Anterior cingulate cortex (tissue), 58 donors: ENCODE data around the gene ZNF839.
"Not testable (repeated sequence)": the region's sequence is repeated elsewhere in the genome, so short reads cannot be mapped to it uniquely, and the experiment has no call there.

Experiments
- DNase-seq, 58 donors: peaks; one replicate each; lab custom pipeline; 2025; lab: John Stamatoyannopoulos, UW

ZNF839 gene

GRCh38 chr14:102319351-102320032 is at the start of gene ZNF839:
Gene ZNF839, plus strand, starts transcription at chr14:102319746. Its CDS starts 20 bp downstream, at chr14:102319766.
- peak; percentile 32 to 93 (median 82) for DNase-seq

- DNase-seq: no peak
These were observed 47.2 kb upstream of the ZNF839 start for GRCh38 chr14:102272392-102272791.

- no peak for DNase-seq
These were observed 43.7 kb upstream of the ZNF839 start for GRCh38 chr14:102275866-102276265.

GRCh38 chr14:102277874-102278630 is 41.5 kb upstream of the ZNF839 start:
- no peak for DNase-seq

- DNase-seq: no peak
These were observed 41.0 kb upstream of the ZNF839 start for GRCh38 chr14:102278631-102278935.

GRCh38 chr14:102279282-102279681 is 40.3 kb upstream of the ZNF839 start:
- no peak for DNase-seq

GRCh38 chr14:102279688-102280348 is 39.7 kb upstream of the ZNF839 start:
- DNase-seq: no peak

- DNase-seq: no peak
These were observed 39.1 kb upstream of the ZNF839 start for GRCh38 chr14:102280376-102280962.

- no peak for DNase-seq
These were observed 36.6 kb upstream of the ZNF839 start for GRCh38 chr14:102282751-102283465.

GRCh38 chr14:102283631-102284129 is 35.9 kb upstream of the ZNF839 start:
- DNase-seq: no peak

- DNase-seq: no peak
These were observed 34.4 kb upstream of the ZNF839 start for GRCh38 chr14:102285106-102285505.

GRCh38 chr14:102288139-102288538 is 31.4 kb upstream of the ZNF839 start:
- DNase-seq: no peak

- DNase-seq: no peak
These were observed 27.1 kb upstream of the ZNF839 start for GRCh38 chr14:102292441-102292840.

- DNase-seq: no peak
These were observed 25.8 kb upstream of the ZNF839 start for GRCh38 chr14:102293781-102294180.

GRCh38 chr14:102295270-102295669 is 24.3 kb upstream of the ZNF839 start:
- no peak for DNase-seq

GRCh38 chr14:102297436-102298170 is 21.9 kb upstream of the ZNF839 start:
- DNase-seq: no peak

- not testable (repeated sequence) for DNase-seq
These were observed 21.1 kb upstream of the ZNF839 start for GRCh38 chr14:102298303-102299070.

- DNase-seq: no peak
These were observed 15.9 kb upstream of the ZNF839 start for GRCh38 chr14:102303664-102304063.
